ENCODE measurements around the gene CCDC180. TPM values are rescaled to one million over a fixed set of nuclear protein-coding genes. Genes with fewer than 3 reads are reported as not detected.

The CCDC180 gene
- total and polyA plus RNA-seq, 3 donors from 2014 or later = 52.3 to 89.3 (median 66.1) TPM

- intact Hi-C loops (cut with DNase I; ENCODE audit: low total_unique reads) = no loop called here
- 81 to 88% methylated on average over 2 of the region's 2 CpGs for WGBS, 2 donors
- no peaks in the 10 kb centered on the region for H3K36me3 ChIP-seq (ENCODE audit: low read depth, missing control alignments)
- H3K27ac ChIP-seq = no peak overlapping the region
- no peak overlapping the region for H3K4me3 ChIP-seq
- H3K4me1 ChIP-seq = no peaks in the 10 kb centered on the region
- H3K27me3 ChIP-seq = no peaks in the 10 kb centered on the region
- no peak for DNase-seq
- H3K9me3 ChIP-seq = no peaks in the 10 kb centered on the region
- no peak for TF ChIP-seq CTCF (IDR thresholded peaks at IDR 0.05)
- TF ChIP-seq POLR2A (IDR thresholded peaks at IDR 0.05) = no peak
Observed at GRCh38 chr9:97319395-97319794, 11.9 kb downstream of the CCDC180 start.

GRCh38 chr9:97320080-97320642 lies 12.7 kb downstream of the CCDC180 start:
- whole genome bisulfite sequencing, 2 donors = 77 to 95% methylated on average over 4 to 5 of the region's 5 CpGs
- no peaks in the 10 kb centered on the region for H3K4me1 ChIP-seq
- no peak for DNase-seq
- H3K36me3 ChIP-seq (ENCODE audit: low read depth, missing control alignments) = no peaks in the 10 kb centered on the region
- no peaks in the 10 kb centered on the region for H3K9me3 ChIP-seq
- H3K27me3 ChIP-seq = no peaks in the 10 kb centered on the region
- H3K4me3 ChIP-seq = no peak overlapping the region
- intact Hi-C loops (cut with DNase I; ENCODE audit: low total_unique reads) = no loop called here
- TF ChIP-seq POLR2A (IDR thresholded peaks at IDR 0.05) (no peak), CTCF (IDR thresholded peaks at IDR 0.05) (no peak)
- H3K27ac ChIP-seq = no peak overlapping the region

GRCh38 chr9:97321251-97321650 lies 13.8 kb downstream of the CCDC180 start:
- Histone ChIP-seq H3K27me3 (no peaks in the 10 kb centered on the region), H3K4me3 (no peak overlapping the region), H3K4me1 (no peaks in the 10 kb centered on the region), H3K27ac (no peak overlapping the region), H3K9me3 (no peaks in the 10 kb centered on the region), H3K36me3 (ENCODE audit: low read depth, missing control alignments) (no peaks in the 10 kb centered on the region)
- 85 to 88% methylated on average over 1 of the region's 1 CpG for WGBS, 2 donors
- no peak for DNase-seq
- no peak for TF ChIP-seq POLR2A (IDR thresholded peaks at IDR 0.05)
- no peak for TF ChIP-seq CTCF (IDR thresholded peaks at IDR 0.05)
- intact Hi-C loops (cut with DNase I; ENCODE audit: low total_unique reads) = no loop called here

- Histone ChIP-seq H3K4me1 (no peaks in the 10 kb centered on the region), H3K36me3 (ENCODE audit: low read depth, missing control alignments) (no peaks in the 10 kb centered on the region), H3K4me3 (no peak overlapping the region), H3K9me3 (no peaks in the 10 kb centered on the region), H3K27me3 (no peaks in the 10 kb centered on the region), H3K27ac (no peak overlapping the region)
- TF ChIP-seq POLR2A (IDR thresholded peaks at IDR 0.05) (no peak), CTCF (IDR thresholded peaks at IDR 0.05) (no peak)
- no peak for DNase-seq
- intact Hi-C loops (cut with DNase I; ENCODE audit: low total_unique reads) = no loop called here
- 60 to 70% methylated on average over 4 of the region's 4 CpGs for WGBS, 2 donors
Observed at GRCh38 chr9:97321691-97322090, 14.2 kb downstream of the CCDC180 start.

GRCh38 chr9:97322105-97322504 lies 14.6 kb downstream of the CCDC180 start:
- Histone ChIP-seq H3K27ac (no peak overlapping the region), H3K27me3 (no peaks in the 10 kb centered on the region), H3K4me1 (no peaks in the 10 kb centered on the region), H3K9me3 (no peaks in the 10 kb centered on the region), H3K4me3 (no peak overlapping the region), H3K36me3 (ENCODE audit: low read depth, missing control alignments) (no peaks in the 10 kb centered on the region)
- TF ChIP-seq CTCF (IDR thresholded peaks at IDR 0.05) (no peak), POLR2A (IDR thresholded peaks at IDR 0.05) (no peak)
- intact Hi-C loops (cut with DNase I; ENCODE audit: low total_unique reads) = no loop called here
- 60 to 76% methylated on average over 1 of the region's 1 CpG for WGBS, 2 donors
- no peak for DNase-seq
